GM21515 (cell line): ENCODE data around the gene PTBP3.
A peak's percentile ranks its signal among the peaks of the same experiment; 100 is the strongest.
"Not testable (repeated sequence)": the region's sequence is repeated elsewhere in the genome, so short reads cannot be mapped to it uniquely, and the experiment has no call there.

Experiments
- ATAC-seq: cut with Tn5 transposase; IDR thresholded peaks from one replicate; pipeline ENCODE4 v1.9.1; 2021; ENCODE audit not compliant: unreplicated experiment

PTBP3 gene

GRCh38 chr9:112332977-112333638, at the start of gene PTBP3:
TSS of gene PTBP3 (minus strand) at chr9:112333619. CDS start at chr9:112297865, 35,754 bp downstream.
- ATAC-seq, result peak; percentile 59

GRCh38 chr9:112382501-112383364, 49.3 kb upstream of the PTBP3 start:
- no peak for ATAC-seq

GRCh38 chr9:112382066-112382465, 48.6 kb upstream of the PTBP3 start:
- no peak for ATAC-seq

GRCh38 chr9:112380825-112381221, 47.4 kb upstream of the PTBP3 start:
- ATAC-seq, result no peak

GRCh38 chr9:112380102-112380824, 46.8 kb upstream of the PTBP3 start, which contains the start of gene HSDL2:
TSS of gene HSDL2 (plus strand) at chr9:112380108. CDS start at chr9:112380164, 56 bp downstream.
- peak; percentile 25 for ATAC-seq

GRCh38 chr9:112379177-112380101, 46.0 kb upstream of the PTBP3 start:
- peak; percentile 86 for ATAC-seq

- peak; percentile 7 for ATAC-seq
Observed at GRCh38 chr9:112378328-112379176, 45.1 kb upstream of the PTBP3 start.

- no peak for ATAC-seq
Observed at GRCh38 chr9:112377684-112378327, 44.4 kb upstream of the PTBP3 start.

GRCh38 chr9:112377087-112377486, 43.7 kb upstream of the PTBP3 start:
- ATAC-seq, result no peak

- no peak for ATAC-seq
Observed at GRCh38 chr9:112375361-112375760, 41.9 kb upstream of the PTBP3 start.

- ATAC-seq, result not testable (repeated sequence)
Observed at GRCh38 chr9:112374232-112374631, 40.8 kb upstream of the PTBP3 start.

- ATAC-seq, result not testable (repeated sequence)
Observed at GRCh38 chr9:112373666-112374065, 40.2 kb upstream of the PTBP3 start.

GRCh38 chr9:112371060-112371459, 37.6 kb upstream of the PTBP3 start:
- ATAC-seq, result no peak

GRCh38 chr9:112369817-112370216, 36.4 kb upstream of the PTBP3 start:
- no peak for ATAC-seq

- no peak for ATAC-seq
Observed at GRCh38 chr9:112367465-112367864, 34.0 kb upstream of the PTBP3 start.

GRCh38 chr9:112366591-112366990, 33.2 kb upstream of the PTBP3 start:
- ATAC-seq, result no peak

GRCh38 chr9:112365257-112365656, 31.8 kb upstream of the PTBP3 start:
- not testable (repeated sequence) for ATAC-seq

GRCh38 chr9:112364761-112365160, 31.3 kb upstream of the PTBP3 start:
- no peak for ATAC-seq

GRCh38 chr9:112361601-112362000, 28.2 kb upstream of the PTBP3 start:
- ATAC-seq, result no peak
